Endothelial cell of umbilical vein (primary cell): ENCODE measurements around the gene ELP4. TPM values are rescaled to one million over a fixed set of nuclear protein-coding genes. Genes with fewer than 3 reads are reported as not detected.

Experiments used
- BruUV-seq: library from RNA; stranded (reverse); fragments of 400-500 nt; replicated peaks from 2 replicates; lab custom pipeline; 2021; lab: Mats Ljungman, UMichigan
- CTCF ChIA-PET: fragments of 300-600, 350-600 bp; sonication (Branson Sonifier 250); formaldehyde crosslinking; loops from one replicate; lab custom pipeline; 2021; ENCODE audit warnings: antibody characterized with exemption, inconsistent platforms; lab: Charles Lee
- POLR2A ChIA-PET: fragments of 300-600, 350-600 bp; sonication (Branson Sonifier 250); formaldehyde crosslinking; loops from one replicate; lab custom pipeline; 2021; ENCODE audit warnings: antibody characterized with exemption, inconsistent platforms; lab: Charles Lee
- DNase-seq: peaks from one replicate; pipeline ENCODE4 v3.0.0-alpha.2; 2011; ENCODE audit warnings: low read depth, low spot score
- FAIRE-seq: peaks from 2 replicates; lab custom pipeline; 2011; peaks lifted over from hg19 to GRCh38; lab: Jason Lieb, UNC
- H2AFZ ChIP-seq: 2 replicates; pipeline ENCODE4 v1.6.0; 2012; ENCODE audit warnings: low read depth, low read length, control low read depth, inconsistent platforms
- H3K27ac ChIP-seq: 2 replicates; pipeline ENCODE4 v1.5.1; 2011; ENCODE audit warnings: low read depth, mild to moderate bottlenecking, control low read depth, low read length, moderate library complexity; ENCODE audit not compliant: insufficient read depth
- H3K27me3 ChIP-seq, 2 experiments: 2 replicates each; pipeline versions ENCODE4 v1.6.0 to v1.6.1; 2011; ENCODE audit warnings: low read length in 2 of 2, mixed read lengths in 1 of 2; ENCODE audit not compliant: control insufficient read depth in 2 of 2, insufficient read depth in 2 of 2
- H3K36me3 ChIP-seq, 2 experiments: 2 replicates in 1 of 2; 3 replicates in 1 of 2; pipeline ENCODE4 v1.5.1; 2011; ENCODE audit warnings: low read length in 2 of 2, mild to moderate bottlenecking in 1 of 2, moderate library complexity in 1 of 2; ENCODE audit not compliant: control insufficient read depth in 2 of 2, insufficient read depth in 2 of 2; ENCODE audit errors: extremely low read depth in 1 of 2
- H3K4me1 ChIP-seq: 3 replicates; pipeline ENCODE4 v1.5.1; 2011; ENCODE audit warnings: mild to moderate bottlenecking, low read length; ENCODE audit not compliant: control insufficient read depth, insufficient read depth; ENCODE audit errors: extremely low read depth
- H3K4me2 ChIP-seq: 2 replicates; pipeline ENCODE4 v1.6.1; 2011; ENCODE audit warnings: low read length, control low read depth, mixed read lengths; ENCODE audit not compliant: insufficient read depth
- H3K4me3 ChIP-seq, 3 experiments: fragments of 200-600 bp in 1 of 3; sonication (generic), shearing (Covaris generic) in 1 of 3; replicated peaks in 1 of 3; 2 replicates each; pipeline ENCODE4 v1.5.1; 2011 to 2016; ENCODE audit warnings: control low read depth in 3 of 3, low read length in 3 of 3, mild to moderate bottlenecking in 2 of 3, inconsistent platforms in 1 of 3, low read depth in 1 of 3, moderate library complexity in 1 of 3; ENCODE audit not compliant: insufficient read depth in 1 of 3
- H3K79me2 ChIP-seq: 2 replicates; pipeline ENCODE4 v1.6.0; 2012; ENCODE audit warnings: low read length, inconsistent platforms; ENCODE audit not compliant: control insufficient read depth, insufficient read depth
- H3K9ac ChIP-seq: replicated peaks from 2 replicates; pipeline ENCODE3; 2011; ENCODE audit warnings: low read length, control low read depth; ENCODE audit not compliant: insufficient read depth; ENCODE audit errors: extremely low read depth
- H3K9me1 ChIP-seq: replicated peaks from 3 replicates; pipeline ENCODE4 v1.6.0; 2011; ENCODE audit warnings: mild to moderate bottlenecking, low read length; ENCODE audit not compliant: control insufficient read depth, insufficient read depth; ENCODE audit errors: extremely low read depth
- H3K9me3 ChIP-seq: replicated peaks from 2 replicates; pipeline ENCODE4 v1.5.1; 2012; ENCODE audit warnings: low read length, inconsistent platforms; ENCODE audit not compliant: control insufficient read depth, insufficient read depth
- H4K20me1 ChIP-seq: replicated peaks from 2 replicates; pipeline ENCODE3; 2011; ENCODE audit warnings: mild to moderate bottlenecking, low read length; ENCODE audit not compliant: control insufficient read depth, insufficient read depth; ENCODE audit errors: extremely low read depth
- EZH2 ChIP-seq: IDR thresholded peaks from 2 replicates; pipeline ENCODE4 v1.6.1; 2012; ENCODE audit warnings: borderline replicate concordance, low read depth, mild to moderate bottlenecking, moderate library complexity, low read length, inconsistent platforms; ENCODE audit not compliant: severe bottlenecking
- FOS ChIP-seq: IDR thresholded peaks from 2 replicates; pipeline ENCODE4 v1.6.1; 2011; ENCODE audit warnings: mild to moderate bottlenecking, low read length, moderate library complexity, borderline replicate concordance; ENCODE audit not compliant: insufficient read depth
- GATA2 ChIP-seq: IDR thresholded peaks from 2 replicates; pipeline ENCODE4 v1.7.0; 2011; ENCODE audit warnings: low read depth, mild to moderate bottlenecking, moderate library complexity, mixed read lengths, low read length; ENCODE audit not compliant: insufficient read length, insufficient read depth
- JUN ChIP-seq: IDR thresholded peaks from 2 replicates; pipeline ENCODE4 v1.6.1; 2011; ENCODE audit warnings: borderline replicate concordance, low read depth; ENCODE audit not compliant: insufficient read length, insufficient read depth
- MYC ChIP-seq: IDR thresholded peaks from one replicate; pipeline ENCODE4 v1.6.1; 2011; ENCODE audit warnings: mild to moderate bottlenecking, low read depth, low read length
- POLR2A ChIP-seq: IDR thresholded peaks from 2 replicates; pipeline ENCODE4 v1.6.1; 2012; ENCODE audit warnings: low read depth, mild to moderate bottlenecking, control low read depth, low read length
- POLR2AphosphoS5 ChIP-seq: IDR thresholded peaks from 2 replicates; pipeline ENCODE4 v1.6.1; 2012; ENCODE audit warnings: low read depth, mild to moderate bottlenecking, control low read depth, low read length, moderate library complexity; ENCODE audit not compliant: insufficient read depth
- dilution Hi-C: fragments of 300-500 bp; cut with MboI; formaldehyde crosslinking; loops from one replicate; pipeline ENCODE4 v1.15.0; 2019; ENCODE audit warnings: low sequenced_read_pairs; ENCODE audit not compliant: extremely low pct_ligation_motif_present
- intact Hi-C: fragments of 100-400 bp; cut with micrococcal nuclease; formaldehyde crosslinking; loops from one replicate; pipeline ENCODE4 v1.10.0; 2022
- polyA plus RNA-seq, 4 experiments: library from polyadenylated mRNA; depleted of rRNA in 3 of 4; stranded (reverse) in 3 of 4; unstranded in 1 of 4; fragments of >200 nt; gene quantifications; 2 replicates each; pipeline versions ENCODE4 v1.2.1 to v1.2.3, GENCODE V29; 2011 to 2012; ENCODE audit warnings: missing spikeins in 1 of 4
- total RNA-seq: library from RNA; stranded (reverse); gene quantifications from 2 replicates; pipeline ENCODE4 v1.2.3, GENCODE V29; 2021
- TF ChIP-seq, protein P1 (sequence below): IDR thresholded peaks from 2 replicates; pipeline ENCODE4 v1.6.1; 2011; ENCODE audit not compliant: insufficient read depth, insufficient read length
- TF ChIP-seq, protein P2 (sequence below), 2 donors: IDR thresholded peaks; 1 replicate in 1 of 2; 2 replicates in 1 of 2; pipeline ENCODE4 v1.5.1; 2011; ENCODE audit warnings: low read length in 2 of 2, mild to moderate bottlenecking in 2 of 2, moderate library complexity in 2 of 2, control low read depth in 1 of 2, inconsistent platforms in 1 of 2, low read depth in 1 of 2; ENCODE audit not compliant: insufficient read depth in 1 of 2; ENCODE audit errors: extremely low read depth in 1 of 2

The ELP4 gene
- total and polyA plus RNA-seq, 2 donors (not counting 3 experiments of a cell fraction or from before 2014, with no cell fraction given), result 11.6 to 16.3 TPM

DNA sequence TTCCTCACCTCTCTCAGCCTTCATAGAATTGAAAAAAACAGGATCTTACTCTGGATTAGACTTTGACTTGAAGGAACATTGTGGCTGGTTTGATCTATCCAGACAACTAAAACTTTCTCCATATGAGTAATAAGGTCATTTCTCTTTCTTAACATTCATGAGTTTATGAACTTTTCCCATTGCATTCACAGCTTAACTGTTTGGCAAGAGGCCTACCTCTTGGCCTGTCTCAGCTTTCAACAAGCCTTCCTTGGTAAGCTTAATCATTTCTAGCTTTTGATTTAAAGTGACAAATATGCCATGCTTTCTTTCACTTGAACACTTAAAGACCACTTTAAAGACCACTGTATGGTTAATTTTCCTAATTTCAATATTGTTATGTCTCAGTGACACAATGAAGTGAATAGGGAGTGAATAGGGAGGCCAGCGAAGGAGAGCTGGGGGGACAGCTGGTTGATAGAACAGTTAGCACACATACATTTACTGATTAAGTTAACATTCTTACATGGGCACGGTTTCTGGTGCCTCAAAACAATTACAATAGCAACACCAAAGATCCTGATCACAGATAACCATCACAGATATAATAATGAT is 17.1 kb upstream of the ELP4 start:
- POLR2A ChIA-PET, result no interaction called here
- Histone ChIP-seq H3K9me1 (no peaks in the 10 kb centered on the region), H4K20me1 (no peaks in the 10 kb centered on the region), H3K4me3 (no peak overlapping the region), H3K9ac (no peak overlapping the region), H3K36me3 (no peaks in the 10 kb centered on the region), H3K4me1 (no peaks in the 10 kb centered on the region), H3K9me3 (no peaks in the 10 kb centered on the region), H3K27me3 (no peaks in the 10 kb centered on the region), H2AFZ (no peak overlapping the region), H3K27ac (no peak overlapping the region), H3K79me2 (peaks cover 7% of the 10 kb centered on the region), H3K4me2 (no peak overlapping the region)
- FAIRE-seq (no peak), DNase-seq (no peak)
- TF ChIP-seq GATA2 (no peak), FOS (no peak), POLR2AphosphoS5 (no peak), POLR2A (no peak), JUN (no peak), MYC (no peak), EZH2 (no peak)
- TF ChIP-seq, protein P1, sequence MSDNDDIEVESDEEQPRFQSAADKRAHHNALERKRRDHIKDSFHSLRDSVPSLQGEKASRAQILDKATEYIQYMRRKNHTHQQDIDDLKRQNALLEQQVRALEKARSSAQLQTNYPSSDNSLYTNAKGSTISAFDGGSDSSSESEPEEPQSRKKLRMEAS, result no peak
- TF ChIP-seq, protein P2, sequence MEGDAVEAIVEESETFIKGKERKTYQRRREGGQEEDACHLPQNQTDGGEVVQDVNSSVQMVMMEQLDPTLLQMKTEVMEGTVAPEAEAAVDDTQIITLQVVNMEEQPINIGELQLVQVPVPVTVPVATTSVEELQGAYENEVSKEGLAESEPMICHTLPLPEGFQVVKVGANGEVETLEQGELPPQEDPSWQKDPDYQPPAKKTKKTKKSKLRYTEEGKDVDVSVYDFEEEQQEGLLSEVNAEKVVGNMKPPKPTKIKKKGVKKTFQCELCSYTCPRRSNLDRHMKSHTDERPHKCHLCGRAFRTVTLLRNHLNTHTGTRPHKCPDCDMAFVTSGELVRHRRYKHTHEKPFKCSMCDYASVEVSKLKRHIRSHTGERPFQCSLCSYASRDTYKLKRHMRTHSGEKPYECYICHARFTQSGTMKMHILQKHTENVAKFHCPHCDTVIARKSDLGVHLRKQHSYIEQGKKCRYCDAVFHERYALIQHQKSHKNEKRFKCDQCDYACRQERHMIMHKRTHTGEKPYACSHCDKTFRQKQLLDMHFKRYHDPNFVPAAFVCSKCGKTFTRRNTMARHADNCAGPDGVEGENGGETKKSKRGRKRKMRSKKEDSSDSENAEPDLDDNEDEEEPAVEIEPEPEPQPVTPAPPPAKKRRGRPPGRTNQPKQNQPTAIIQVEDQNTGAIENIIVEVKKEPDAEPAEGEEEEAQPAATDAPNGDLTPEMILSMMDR (IDR thresholded peaks at IDR 0.05; ENCODE audit: extremely low read depth in 1 of 2, insufficient read depth in 1 of 2, low read depth in 1 of 2, low read length in 2 of 2), result no peak
- dilution Hi-C loops, result no loop called here
- BruUV-seq, result no TSS peak
- CTCF ChIA-PET, result interaction anchor here (1.3 to 1.8 kb wide), 4 partner anchors 378 to 515 kb away, joined by 3 to 5 read pairs (median 4); no protein-coding TSS in a partner anchor
- intact Hi-C loops, result loop anchor here (5.0 kb wide), 1 partner anchor 150 kb away; no protein-coding TSS in a partner anchor
